Vagina (tissue), 2 donors: ENCODE data around the gene MASP1.

Source experiments
- CTCF ChIP-seq, 3 experiments: fragments of 450-650 bp in 2 of 3; fragments of 200-600 bp in 1 of 3; sonication (generic) in 1 of 3; IDR thresholded peaks; one replicate each; pipeline ENCODE4 v1.5.1; 2017 to 2019; ENCODE audit warnings: antibody characterized with exemption in 3 of 3, mild to moderate bottlenecking in 2 of 3, moderate library complexity in 2 of 3
- POLR2AphosphoS5 ChIP-seq, 2 donors: sonication (generic); formaldehyde crosslinking; IDR thresholded peaks; one replicate each; pipeline ENCODE4 v1.9.0; 2017; ENCODE audit warnings: antibody characterized with exemption in 2 of 2, mild to moderate bottlenecking in 2 of 2, low read depth in 1 of 2; ENCODE audit not compliant: insufficient read depth in 1 of 2

GRCh38 chr3:187291001-187291511, 481 bp downstream of the MASP1 start:
- no peak for TF ChIP-seq CTCF (IDR thresholded peaks at IDR 0.05)
- no peak for TF ChIP-seq POLR2AphosphoS5 (IDR thresholded peaks at IDR 0.05; ENCODE audit: insufficient read depth in 1 of 2, low read depth in 1 of 2)
